GM12874 (cell line): ENCODE results near the gene SLC2A11.

Experiments used
- TF ChIP-seq, protein P1 (sequence below): IDR thresholded peaks from 2 replicates; pipeline ENCODE4 v1.5.1; 2011; ENCODE audit warnings: low read depth, mild to moderate bottlenecking, control low read depth, low read length, moderate library complexity; ENCODE audit not compliant: insufficient read depth

Gene SLC2A11

DNA sequence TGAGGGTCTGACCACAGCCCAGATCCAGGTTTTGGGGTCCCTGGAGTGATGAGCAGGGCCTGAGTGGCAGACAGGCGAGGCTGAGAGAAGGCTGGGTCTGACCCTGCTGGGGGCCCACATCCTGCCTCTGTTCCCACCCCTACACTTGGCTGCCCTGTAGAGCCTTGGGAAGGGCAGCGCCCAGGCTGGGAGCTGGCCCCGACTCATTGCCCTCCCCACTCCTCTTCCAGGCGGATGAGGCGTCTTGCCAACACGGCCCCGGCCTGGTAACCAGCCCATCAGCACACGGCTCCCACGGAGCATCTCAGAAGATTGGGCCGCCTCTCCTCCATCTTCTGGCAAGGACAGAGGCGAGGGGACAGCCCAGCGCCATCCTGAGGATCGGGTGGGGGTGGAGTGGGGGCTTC lies 23.8 kb upstream of the SLC2A11 start:
- TF ChIP-seq, protein P1, sequence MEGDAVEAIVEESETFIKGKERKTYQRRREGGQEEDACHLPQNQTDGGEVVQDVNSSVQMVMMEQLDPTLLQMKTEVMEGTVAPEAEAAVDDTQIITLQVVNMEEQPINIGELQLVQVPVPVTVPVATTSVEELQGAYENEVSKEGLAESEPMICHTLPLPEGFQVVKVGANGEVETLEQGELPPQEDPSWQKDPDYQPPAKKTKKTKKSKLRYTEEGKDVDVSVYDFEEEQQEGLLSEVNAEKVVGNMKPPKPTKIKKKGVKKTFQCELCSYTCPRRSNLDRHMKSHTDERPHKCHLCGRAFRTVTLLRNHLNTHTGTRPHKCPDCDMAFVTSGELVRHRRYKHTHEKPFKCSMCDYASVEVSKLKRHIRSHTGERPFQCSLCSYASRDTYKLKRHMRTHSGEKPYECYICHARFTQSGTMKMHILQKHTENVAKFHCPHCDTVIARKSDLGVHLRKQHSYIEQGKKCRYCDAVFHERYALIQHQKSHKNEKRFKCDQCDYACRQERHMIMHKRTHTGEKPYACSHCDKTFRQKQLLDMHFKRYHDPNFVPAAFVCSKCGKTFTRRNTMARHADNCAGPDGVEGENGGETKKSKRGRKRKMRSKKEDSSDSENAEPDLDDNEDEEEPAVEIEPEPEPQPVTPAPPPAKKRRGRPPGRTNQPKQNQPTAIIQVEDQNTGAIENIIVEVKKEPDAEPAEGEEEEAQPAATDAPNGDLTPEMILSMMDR, result no peak

DNA sequence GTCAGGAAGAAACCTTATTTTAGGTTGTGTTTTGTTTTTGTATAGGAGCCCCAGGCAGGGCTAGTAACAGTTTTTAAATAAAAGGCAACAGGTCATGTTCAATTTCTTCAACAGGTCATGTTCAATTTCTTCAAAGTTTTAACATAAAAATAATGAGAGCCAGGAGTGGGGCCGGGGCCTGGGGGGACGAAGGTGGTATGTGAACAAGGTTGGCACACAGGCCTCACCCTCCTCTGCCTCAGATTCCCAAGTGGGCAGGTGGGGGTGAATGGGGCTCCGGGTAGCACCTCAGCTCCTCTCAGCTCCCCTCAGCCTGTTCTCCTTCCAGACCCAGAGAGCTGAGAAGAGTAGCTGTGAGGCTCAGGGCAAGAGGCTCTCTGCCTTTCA lies 23.3 kb upstream of the SLC2A11 start:
- TF ChIP-seq, protein P1, result no peak

DNA sequence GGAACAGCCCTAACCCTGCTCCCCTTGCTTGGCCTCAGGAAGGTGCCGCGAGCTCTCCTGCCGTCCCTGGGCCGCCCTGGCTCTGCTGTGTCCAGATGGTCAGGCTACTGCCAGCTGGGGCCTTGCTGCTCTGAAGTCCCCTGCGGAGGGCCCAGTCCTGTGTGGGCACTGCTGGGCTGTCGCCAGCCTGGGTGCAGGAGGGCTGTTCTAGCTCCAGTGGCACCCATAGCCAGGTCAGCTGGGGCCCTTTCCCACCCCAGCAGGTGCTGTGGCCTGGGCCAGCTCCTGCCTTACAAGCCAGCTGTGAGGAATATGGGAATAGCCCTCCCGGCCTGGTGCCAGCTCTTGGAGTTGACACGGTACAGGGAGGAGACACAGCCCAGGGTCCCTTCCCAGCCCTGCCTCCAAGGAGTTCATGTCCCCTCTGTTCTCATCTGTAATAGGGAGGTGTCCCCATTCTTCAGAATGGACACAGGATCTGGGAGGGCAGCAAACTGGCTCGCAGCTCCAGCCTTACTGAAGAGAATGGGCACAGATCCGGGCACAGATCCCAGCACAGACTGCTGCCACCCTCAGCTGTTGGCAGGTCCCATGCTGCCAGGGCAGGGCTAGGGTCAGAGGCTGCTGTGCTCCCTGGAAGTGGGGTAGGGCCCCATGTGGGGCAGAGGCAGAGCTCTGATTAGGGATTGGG lies 22.7 kb upstream of the SLC2A11 start:
- TF ChIP-seq, protein P1, result no peak

DNA sequence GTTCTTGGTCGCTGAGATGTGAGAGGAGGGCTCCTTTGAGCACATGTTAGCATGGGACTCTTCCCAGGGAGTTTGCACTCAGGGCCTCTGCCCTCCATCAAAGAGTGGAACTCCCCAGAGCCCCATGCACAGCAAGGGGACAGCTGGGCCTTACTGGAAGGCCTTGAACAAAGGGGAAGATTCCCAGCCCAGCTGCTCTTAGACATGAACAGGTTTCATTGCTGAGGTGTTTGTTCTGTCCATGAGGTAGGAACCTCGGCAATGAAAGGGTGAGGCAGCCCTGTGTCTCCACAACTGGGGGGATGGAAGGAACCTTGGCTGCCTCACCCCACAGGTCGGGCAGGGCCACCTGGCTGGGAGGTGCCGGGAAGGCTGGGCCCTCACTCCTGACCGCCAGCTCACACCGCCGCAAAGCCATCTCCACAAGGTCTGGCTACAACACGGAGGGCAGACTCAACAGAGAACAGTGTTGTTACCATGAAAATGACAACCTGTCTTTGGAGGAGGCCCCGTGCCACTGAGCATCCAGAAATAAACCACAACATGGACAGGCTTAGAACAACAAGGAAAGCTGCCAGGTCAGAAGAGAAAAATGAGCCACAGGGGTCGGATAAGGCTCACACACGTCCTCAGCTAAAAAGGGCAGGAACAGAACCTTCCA lies 22.1 kb upstream of the SLC2A11 start:
- TF ChIP-seq, protein P1, result no peak

DNA sequence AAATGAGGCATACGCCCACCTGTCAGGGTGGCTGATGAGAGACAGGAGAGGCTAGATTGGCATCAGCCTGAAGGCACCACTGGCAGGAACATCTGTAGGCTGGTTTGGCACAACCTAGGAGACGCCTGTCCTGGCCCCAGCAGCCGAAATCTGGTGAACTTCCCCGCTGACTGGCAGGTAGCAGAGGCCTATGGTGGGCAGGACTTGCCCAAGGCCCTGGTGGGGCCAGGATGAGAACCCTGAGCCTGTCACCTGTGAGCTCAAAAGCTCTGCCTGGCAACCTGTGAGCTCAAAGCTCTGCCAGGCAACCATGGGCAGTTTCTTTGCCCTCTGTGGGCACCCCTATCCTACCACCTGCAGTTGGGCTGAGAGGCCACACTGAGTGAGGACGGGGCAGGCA lies 21.4 kb upstream of the SLC2A11 start:
- TF ChIP-seq, protein P1, result no peak

DNA sequence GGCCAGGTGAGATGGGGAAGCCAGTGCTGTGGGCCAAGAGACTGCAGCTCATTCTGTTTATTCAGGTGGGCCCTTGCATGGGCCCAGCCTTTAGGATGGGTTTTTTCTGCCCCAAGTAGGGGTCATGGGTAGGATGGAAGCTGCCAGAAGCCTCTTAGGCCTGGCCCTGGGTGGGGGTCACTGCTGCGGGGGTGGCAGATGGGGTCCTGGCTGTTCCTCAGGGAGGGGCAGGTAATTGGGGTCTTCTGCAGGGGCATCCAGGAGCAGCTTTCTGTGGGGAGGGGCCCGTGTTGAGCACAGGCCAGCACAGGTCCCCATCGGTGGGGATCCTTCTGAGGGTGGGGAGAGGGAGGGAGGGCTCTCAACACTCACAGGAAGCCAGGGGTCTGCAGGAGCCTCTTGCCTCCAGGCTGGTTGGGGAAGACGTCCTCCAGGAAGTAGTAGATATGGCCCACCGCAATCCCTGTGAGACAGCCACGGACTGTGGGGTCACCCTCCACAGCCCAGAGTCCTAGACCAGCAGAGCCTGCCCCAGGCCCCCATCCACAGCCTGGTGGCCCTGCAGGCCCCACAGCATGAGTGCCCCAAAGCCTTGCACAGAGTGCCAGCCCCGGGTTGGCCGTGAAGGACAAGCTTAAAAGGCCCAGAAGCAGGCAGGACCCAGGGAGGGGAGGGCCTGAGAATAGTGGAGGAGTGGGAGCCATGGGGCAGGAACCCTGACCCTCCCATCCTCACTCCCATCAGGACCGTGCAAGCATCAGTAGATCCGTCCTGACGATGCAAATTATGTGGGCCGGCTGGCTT lies 20.8 kb upstream of the SLC2A11 start:
- TF ChIP-seq, protein P1, result no peak

DNA sequence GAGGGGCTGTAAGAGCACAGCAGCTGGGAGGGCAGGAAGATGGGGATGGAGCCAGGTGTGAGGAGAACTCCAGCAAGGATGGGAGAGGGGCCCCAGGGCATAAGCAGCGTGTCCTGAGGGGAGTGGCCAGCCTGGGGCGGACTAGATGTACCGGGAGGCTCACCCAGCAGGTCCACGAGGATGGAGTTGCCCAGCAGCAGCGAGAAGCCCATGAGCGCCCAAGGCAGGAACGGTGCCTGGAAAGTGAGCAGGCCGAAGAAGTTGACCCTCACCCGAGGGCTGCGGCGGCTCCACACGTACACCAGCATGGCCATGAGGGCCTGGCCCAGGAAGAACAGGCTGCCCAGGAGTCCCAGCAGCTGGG lies 20.2 kb upstream of the SLC2A11 start:
- TF ChIP-seq, protein P1, result no peak
